GM12891 (cell line): ENCODE data around the gene ZBTB46. TPM values are rescaled to one million over a fixed set of nuclear protein-coding genes. Genes with fewer than 3 reads are reported as not detected.
"Not testable (repeated sequence)": the region's sequence is repeated elsewhere in the genome, so short reads cannot be mapped to it uniquely, and the experiment has no call there.

Experiments
- DNase-seq: peaks from one replicate; pipeline ENCODE4 v3.0.0; 2011; ENCODE audit warnings: low spot score; ENCODE audit not compliant: insufficient read length
- FAIRE-seq: peaks from 2 replicates; lab custom pipeline; 2011; peaks lifted over from hg19 to GRCh38; lab: Jason Lieb, UNC
- PAX5 ChIP-seq: IDR thresholded peaks from 2 replicates; pipeline ENCODE4 v1.6.1; 2011; ENCODE audit warnings: low read length, moderate library complexity, mild to moderate bottlenecking; ENCODE audit not compliant: insufficient read depth, severe bottlenecking
- POLR2A ChIP-seq: IDR thresholded peaks from 2 replicates; pipeline ENCODE4 v1.6.1; 2011; ENCODE audit warnings: low read depth, low read length, control low read depth
- POLR2AphosphoS5 ChIP-seq: IDR thresholded peaks from 2 replicates; pipeline ENCODE4 v1.6.1; 2011; ENCODE audit warnings: low read depth, low read length, control low read depth
- POU2F2 ChIP-seq: IDR thresholded peaks from 2 replicates; pipeline ENCODE4 v1.6.1; 2011; ENCODE audit warnings: low read depth, mild to moderate bottlenecking, control low read depth, low read length, moderate library complexity
- SPI1 ChIP-seq: IDR thresholded peaks from 2 replicates; pipeline ENCODE4 v1.6.1; 2011; ENCODE audit warnings: low read depth, low read length, control low read depth
- TAF1 ChIP-seq: IDR thresholded peaks from 2 replicates; pipeline ENCODE4 v1.6.1; 2011; ENCODE audit warnings: low read depth, low read length, control low read depth
- polyA plus RNA-seq: library from polyadenylated mRNA; unstranded; fragments of >200 nt; gene quantifications from one replicate; pipeline ENCODE4 v1.2.1, GENCODE V29; 2012; ENCODE audit warnings: low read depth, missing spikeins, inconsistent platforms; ENCODE audit not compliant: missing spikeins

ZBTB46 gene, protein sequence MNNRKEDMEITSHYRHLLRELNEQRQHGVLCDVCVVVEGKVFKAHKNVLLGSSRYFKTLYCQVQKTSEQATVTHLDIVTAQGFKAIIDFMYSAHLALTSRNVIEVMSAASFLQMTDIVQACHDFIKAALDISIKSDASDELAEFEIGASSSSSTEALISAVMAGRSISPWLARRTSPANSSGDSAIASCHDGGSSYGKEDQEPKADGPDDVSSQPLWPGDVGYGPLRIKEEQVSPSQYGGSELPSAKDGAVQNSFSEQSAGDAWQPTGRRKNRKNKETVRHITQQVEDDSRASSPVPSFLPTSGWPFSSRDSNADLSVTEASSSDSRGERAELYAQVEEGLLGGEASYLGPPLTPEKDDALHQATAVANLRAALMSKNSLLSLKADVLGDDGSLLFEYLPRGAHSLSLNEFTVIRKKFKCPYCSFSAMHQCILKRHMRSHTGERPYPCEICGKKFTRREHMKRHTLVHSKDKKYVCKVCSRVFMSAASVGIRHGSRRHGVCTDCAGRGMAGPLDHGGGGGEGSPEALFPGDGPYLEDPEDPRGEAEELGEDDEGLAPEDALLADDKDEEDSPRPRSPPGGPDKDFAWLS
- polyA plus RNA-seq = 2.8 TPM

DNA sequence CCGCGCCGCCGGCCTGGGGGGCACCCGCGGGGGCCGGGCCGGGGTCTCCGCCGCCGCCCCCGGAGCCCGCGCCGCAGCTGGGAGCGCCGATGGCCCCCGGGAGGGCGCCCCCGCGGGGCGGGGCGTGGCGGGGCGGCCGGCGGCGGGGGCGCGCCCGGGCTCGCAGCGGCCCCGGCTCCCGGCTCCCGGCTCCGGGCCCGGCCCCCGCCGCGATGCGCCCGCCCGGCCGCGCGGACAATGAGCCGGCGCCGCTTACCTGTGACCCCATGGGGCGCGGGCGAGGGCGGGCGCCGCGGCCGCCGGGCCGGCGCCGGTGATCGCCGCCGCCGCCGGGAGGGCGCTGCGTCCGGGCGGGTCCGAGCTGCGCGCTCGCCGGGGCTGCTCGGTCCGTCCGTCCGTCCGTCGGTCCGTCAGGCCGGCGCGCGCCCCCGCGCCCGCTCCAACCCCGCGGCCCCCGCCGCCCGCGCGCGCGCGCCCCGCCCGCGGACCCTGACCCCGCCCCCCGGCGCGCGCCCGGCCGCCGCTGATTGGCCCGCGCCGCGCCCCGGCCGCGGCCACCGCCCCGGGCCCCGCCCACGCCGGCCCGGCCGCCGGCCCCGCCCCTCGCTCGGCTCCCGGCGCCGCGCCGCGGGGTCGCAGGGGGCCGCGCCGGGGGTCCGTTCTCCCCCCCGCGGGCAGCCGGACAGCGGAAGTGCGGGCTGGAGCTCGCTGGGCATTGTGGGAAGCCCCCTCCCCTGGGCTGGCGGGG, at the start of gene ZBTB46:
ZBTB46 (minus strand) TSS at position 424 of the 748 bp plus-strand sequence. CDS start 40,507 bp downstream, outside the sequence.
- TF ChIP-seq POLR2A (no peak), SPI1 (no peak), TAF1 (no peak), POU2F2 (no peak), POLR2AphosphoS5 (no peak), PAX5 (no peak)
- DNase-seq = peak; percentile 95
- no peak for FAIRE-seq

DNA sequence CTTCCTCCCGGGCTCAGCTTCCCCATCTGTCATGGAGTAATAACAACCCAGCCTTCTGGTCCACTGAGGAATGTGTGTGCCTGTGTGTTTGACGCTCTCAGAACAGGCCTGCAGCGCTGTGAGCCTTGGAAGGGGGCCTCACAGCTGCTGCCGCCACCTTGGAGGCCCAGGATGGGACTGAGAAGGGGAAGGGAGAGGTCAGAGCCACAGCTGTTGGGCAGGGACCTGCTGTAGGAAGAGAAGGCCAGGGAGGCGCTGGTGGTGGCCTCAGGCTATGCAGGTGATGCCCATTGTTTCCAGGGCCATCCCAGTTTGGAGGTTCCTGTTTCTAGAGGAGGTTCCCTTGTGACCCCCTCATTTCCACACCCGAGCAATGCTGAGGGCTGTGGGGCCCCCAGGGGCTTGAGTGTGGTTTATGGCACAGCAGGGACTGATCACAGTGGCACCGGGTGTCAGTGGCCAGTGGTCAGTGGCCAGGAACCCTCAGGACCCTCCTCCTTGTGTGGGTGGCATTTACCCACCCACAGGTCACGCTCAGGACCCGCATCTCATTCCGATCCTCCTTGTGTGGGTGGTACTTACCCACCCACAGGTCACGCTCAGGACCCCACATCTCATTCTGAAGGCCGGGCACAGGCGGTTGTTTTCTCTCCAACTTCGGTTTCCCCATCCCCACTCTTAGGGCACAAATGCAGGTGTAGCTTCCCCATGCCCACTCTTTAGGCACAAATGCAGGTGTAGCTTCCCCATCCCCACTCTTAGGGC, 48.0 kb upstream of the ZBTB46 start:
- DNase-seq = no peak
- FAIRE-seq = no peak
- no peak for TF ChIP-seq TAF1
- no peak for TF ChIP-seq POLR2AphosphoS5
- no peak for TF ChIP-seq SPI1
- TF ChIP-seq POU2F2 = no peak
- no peak for TF ChIP-seq PAX5
- TF ChIP-seq POLR2A = no peak

DNA sequence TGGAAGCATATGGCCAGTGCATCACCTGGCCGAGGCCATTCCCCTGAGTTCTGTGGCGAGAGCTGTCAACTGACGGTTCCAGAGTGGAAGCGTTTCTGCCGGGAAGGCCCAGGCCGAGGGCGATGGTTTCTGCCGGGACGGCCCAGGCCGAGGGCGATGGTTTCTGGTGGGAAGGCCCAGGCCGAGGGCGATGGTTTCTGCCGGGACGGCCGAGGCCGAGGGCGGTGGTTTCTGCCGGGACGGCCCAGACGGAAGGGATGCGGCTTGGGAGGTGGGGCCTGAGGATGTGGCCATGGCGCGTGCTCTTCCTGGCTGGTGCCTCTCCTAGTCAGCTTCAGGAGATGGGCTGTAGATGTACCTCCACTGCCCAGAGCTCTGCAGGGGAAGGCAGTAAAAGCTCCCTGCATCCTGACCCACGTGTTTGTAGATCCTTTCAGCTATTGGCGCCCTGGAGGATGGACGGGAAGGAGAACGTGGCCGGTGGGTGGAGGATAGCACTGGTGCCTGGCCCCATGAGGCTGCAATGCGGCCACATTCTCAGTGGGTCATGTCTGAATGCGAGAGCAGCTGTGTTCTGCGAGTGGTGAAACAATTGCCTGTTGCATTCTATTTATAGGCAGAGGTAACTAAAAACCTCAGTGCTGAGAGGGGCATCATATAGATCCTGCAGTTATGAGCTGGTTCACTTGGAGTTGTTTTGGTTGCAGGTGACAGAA, 46.8 kb upstream of the ZBTB46 start:
- TF ChIP-seq PAX5 (no peak), POU2F2 (no peak), POLR2AphosphoS5 (no peak), SPI1 (no peak), POLR2A (no peak), TAF1 (no peak)
- DNase-seq (no peak), FAIRE-seq (no peak)

DNA sequence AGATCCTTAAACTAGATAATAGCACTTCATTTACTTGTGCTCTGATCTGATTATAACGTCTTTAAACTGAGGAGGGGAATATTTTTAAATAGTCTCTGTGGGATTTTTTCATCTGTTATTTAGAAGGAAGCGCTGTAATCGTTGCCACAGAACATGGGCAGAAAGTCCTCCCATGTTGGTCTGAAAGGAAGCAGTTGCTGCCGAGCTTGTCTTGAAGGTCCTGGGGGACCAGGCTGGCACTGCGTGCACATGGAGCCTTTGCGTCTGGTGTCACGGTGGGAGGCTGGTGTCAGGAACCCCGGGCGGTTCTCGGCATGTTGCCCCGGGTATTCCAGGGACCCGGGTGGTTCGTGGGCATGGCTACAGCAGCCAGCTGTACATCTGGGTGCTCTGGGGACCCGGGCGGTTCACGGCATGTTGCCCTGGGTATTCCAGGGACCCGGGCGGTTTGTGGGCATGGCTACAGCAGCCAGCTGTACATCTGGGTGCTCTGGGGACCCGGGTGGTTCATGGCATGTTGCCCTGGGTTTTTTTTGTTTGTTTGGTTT, 45.5 kb upstream of the ZBTB46 start:
- DNase-seq (no peak), FAIRE-seq (no peak)
- TF ChIP-seq POU2F2 = no peak
- TF ChIP-seq SPI1 = no peak
- TF ChIP-seq TAF1 = no peak
- no peak for TF ChIP-seq POLR2AphosphoS5
- TF ChIP-seq PAX5 = no peak
- TF ChIP-seq POLR2A = no peak

DNA sequence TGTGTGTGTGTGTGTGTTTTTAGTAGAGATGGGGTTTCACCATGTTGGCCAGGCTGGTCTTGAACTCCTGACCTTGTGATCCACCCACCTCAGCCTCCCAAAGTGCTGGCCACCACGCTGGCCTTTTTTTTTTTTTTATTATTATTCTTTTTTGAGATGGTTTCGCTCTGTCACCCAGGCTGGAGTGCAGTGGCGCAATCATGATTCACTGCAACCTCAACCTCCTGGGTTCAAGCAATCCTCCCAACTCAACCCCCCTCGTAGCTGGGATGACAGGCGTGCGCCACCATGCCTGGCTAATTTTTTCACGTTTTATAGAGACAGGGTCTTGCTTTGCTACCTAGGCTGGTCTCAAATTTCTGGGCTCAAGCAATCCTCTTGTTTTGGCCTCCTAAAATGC, 43.2 kb upstream of the ZBTB46 start:
- FAIRE-seq, DNase-seq: not testable (repeated sequence)

DNA sequence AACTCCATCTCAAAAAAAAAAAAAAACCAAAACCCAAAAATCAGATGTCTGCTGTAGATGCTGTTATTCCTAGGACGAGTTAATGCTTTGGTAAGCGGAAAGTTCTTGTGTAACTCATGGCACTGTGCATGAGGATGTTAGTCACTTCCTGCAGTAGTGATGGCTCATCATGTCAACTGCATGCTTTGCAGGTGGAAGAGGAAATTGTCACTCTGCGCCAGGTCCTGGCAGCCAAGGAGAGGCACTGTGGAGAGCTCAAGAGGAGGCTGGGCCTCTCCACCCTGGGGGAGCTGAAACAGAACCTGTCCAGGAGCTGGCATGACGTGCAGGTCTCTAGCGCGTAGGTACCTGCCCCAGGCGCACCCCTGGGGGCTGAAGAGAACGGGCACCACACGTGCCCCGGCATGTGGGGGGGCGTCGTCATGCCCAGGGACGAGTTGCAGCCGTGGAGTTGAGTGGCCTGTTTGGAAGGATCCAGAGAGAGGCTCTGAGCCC, 42.5 kb upstream of the ZBTB46 start:
- FAIRE-seq = no peak

DNA sequence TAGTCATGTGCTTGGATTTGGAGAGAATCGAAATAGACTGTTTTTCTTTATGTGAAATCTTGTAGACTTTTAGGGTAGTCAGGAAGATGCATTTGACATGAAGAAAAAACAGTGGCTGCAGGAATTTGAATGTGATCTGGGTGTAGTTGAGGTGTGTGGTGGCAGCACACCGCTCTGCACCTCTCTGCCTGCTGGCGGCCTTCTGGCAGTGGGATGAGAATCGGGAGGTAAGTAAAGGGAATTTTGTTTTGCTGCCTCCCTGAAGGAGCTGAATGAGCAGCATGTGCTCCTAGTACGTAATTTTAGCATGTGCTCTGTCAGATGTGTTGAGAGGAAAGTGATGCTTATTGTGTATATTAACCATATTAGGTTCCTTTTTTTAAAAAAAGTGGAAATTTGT, 37.2 kb upstream of the ZBTB46 start:
- TF ChIP-seq PAX5 = no peak
- no peak for TF ChIP-seq POU2F2
- no peak for TF ChIP-seq SPI1
- no peak for TF ChIP-seq POLR2A
- no peak for TF ChIP-seq POLR2AphosphoS5
- no peak for TF ChIP-seq TAF1
- FAIRE-seq (no peak), DNase-seq (no peak)

More for the DNA sequence above, 42.5 kb upstream of the ZBTB46 start:
- TF ChIP-seq POLR2AphosphoS5 = no peak
- no peak for TF ChIP-seq SPI1
- TF ChIP-seq POU2F2 = no peak
- TF ChIP-seq TAF1 = no peak
- no peak for TF ChIP-seq PAX5
- TF ChIP-seq POLR2A = no peak
- DNase-seq = no peak

DNA sequence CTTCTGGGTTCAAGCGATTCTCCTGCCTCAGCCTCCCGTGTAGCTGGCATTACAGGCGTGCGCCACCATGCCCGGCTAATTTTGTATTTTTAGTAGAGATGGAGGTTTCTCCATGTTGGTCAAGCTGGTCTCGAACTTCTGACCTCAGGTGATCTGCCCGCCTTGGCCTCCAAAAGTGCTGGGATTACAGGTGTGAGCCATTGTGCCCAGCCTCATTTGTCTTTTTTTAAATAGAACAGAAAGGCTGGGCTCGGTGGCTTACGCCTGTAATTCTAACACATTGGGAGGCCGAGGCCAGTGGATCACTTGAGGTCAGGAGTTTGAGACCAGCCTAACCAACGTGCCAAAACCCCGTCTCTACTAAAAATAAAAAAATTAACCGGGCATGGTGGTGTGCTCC, 36.0 kb upstream of the ZBTB46 start:
- not testable (repeated sequence) for DNase-seq, FAIRE-seq

DNA sequence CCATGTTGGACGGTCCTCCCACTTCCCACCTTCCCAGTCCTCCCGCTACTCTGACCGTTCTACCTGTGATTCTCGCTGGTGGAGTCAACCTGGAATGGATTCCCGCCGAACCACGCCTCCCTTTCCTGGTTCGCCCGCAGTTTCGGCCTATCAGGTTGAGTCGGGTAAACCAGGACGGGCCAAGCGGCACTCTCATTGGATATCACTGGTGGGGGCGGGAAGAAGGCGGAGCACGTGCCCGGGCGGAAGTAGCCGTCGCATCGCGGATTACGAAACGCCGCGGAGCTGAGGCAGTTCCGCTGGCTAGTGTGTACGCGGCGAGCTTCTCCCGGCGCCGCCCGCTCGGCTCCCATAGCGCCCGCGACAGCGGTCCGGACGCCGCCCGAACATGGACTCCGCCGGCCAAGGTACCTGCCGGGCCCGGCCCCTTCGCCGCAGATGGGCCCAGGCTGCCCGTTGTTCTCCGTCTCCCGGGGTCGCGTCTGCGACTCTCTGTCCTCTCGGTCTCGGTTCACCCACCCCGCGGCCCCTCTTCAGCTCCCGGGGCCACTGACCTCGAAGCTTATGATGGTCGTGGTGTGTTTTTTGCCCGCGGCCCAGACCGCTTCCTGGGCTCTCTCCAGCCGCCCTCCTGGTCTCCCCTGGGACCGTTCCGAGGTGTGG, 34.0 kb upstream of the ZBTB46 start, which contains the start of gene TPD52L2:
TPD52L2 (plus strand) TSS at position 293 of the 663 bp plus-strand sequence; CDS start at position 389, 96 bp downstream.
- peak; percentile 98 for FAIRE-seq
- TF ChIP-seq POU2F2 = peak; percentile 3; the same call in 1 of the 2 replicates
- TF ChIP-seq PAX5 = peak; percentile 17
- TF ChIP-seq POLR2AphosphoS5 = peak; percentile 84
- TF ChIP-seq TAF1 = peak; percentile 57; the same call in 1 of the 2 replicates
- TF ChIP-seq POLR2A = peak; percentile 83
- TF ChIP-seq SPI1 = peak; percentile 59
- peak; percentile 96 for DNase-seq
